Prostate gland (tissue), 2 donors: Measurements from ENCODE around the gene WWOX. TPM values are rescaled to one million over a fixed set of nuclear protein-coding genes. Genes with fewer than 3 reads are reported as not detected.

Experiments used
- DNase-seq: peaks from one replicate; pipeline ENCODE4 v3.0.0-alpha.2; 2019; ENCODE audit warnings: low spot score
- H3K27ac ChIP-seq, 2 donors: fragments of 200-600 bp; sonication (generic); 2 replicates each; pipeline ENCODE4 v1.5.1; 2017 to 2019
- H3K27me3 ChIP-seq: fragments of 200-600 bp; sonication (generic); replicated peaks from 2 replicates; pipeline ENCODE4 v1.5.1; 2019; ENCODE audit not compliant: insufficient read depth
- H3K36me3 ChIP-seq, 2 donors: fragments of 200-600 bp; sonication (generic); 1 replicate in 1 of 2; 2 replicates in 1 of 2; pipeline versions ENCODE4 v1.5.1 to v1.8.1; 2017 to 2019
- H3K4me1 ChIP-seq: fragments of 200-600 bp; sonication (generic); replicated peaks from 2 replicates; pipeline ENCODE4 v1.5.1; 2019
- H3K4me3 ChIP-seq, 2 donors: fragments of 200-600 bp; sonication (generic); 2 replicates each; pipeline ENCODE4 v1.5.1; 2017 to 2019
- H3K9me3 ChIP-seq: fragments of 200-600 bp; sonication (generic); 2 replicates; pipeline ENCODE4 v1.5.1; 2017
- POLR2A ChIP-seq: fragments of 450-650 bp; IDR thresholded peaks from one replicate; pipeline ENCODE4 v1.6.1; 2016; ENCODE audit warnings: antibody characterized with exemption, mild to moderate bottlenecking
- POLR2AphosphoS5 ChIP-seq: sonication (generic); formaldehyde crosslinking; IDR thresholded peaks from one replicate; pipeline ENCODE4 v1.6.1; 2017; ENCODE audit warnings: antibody characterized with exemption
- WGBS: methylation state at CpG from one replicate; pipeline ENCODE4 v1.1.5; 2018; 5-methylcytosine and 5-hydroxymethylcytosine counted together
- intact Hi-C: fragments of 100-400 bp; cut with DNase I; formaldehyde crosslinking; loops from one replicate; pipeline ENCODE4 v1.14.2; 2022
- total RNA-seq, 2 donors: library from RNA; depleted of rRNA; stranded (reverse); fragments of >200 nt; gene quantifications; one replicate each; pipeline ENCODE4 v1.1.0, GENCODE V29; 2016
- TF ChIP-seq, protein P1 (sequence below), 4 experiments: fragments of 200-600 bp in 2 of 4; fragments of 450-650 bp in 2 of 4; sonication (generic) in 2 of 4; IDR thresholded peaks; 1 replicate in 3 of 4; 2 replicates in 1 of 4; pipeline ENCODE4 v1.5.1; 2016 to 2019; ENCODE audit warnings: antibody characterized with exemption in 4 of 4, mild to moderate bottlenecking in 2 of 4, moderate library complexity in 2 of 4

The WWOX gene
- total RNA-seq, 2 donors from 2014 or later, result 93.2 to 99.4 TPM

DNA sequence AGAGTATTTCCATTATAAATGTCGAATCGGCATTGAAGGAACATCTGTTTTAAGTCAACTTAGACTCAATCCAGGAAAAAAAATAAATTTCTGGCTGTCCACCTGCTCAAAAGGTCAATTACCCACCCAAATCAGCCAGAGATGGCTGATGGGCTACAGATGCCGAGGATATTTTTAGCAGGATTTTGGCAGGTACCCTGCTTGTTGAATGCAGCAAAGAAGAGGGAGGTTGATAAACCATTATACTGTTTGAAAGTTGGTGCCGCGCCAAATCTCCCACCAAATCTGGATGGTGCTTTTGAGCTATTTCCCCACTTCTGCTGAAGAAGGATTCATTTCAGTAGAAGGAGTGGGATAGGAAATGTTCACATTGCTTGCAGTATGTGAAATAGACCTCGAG, 963.4 kb downstream of the WWOX start:
- TF ChIP-seq POLR2AphosphoS5, result no peak
- no peak for TF ChIP-seq POLR2A
- TF ChIP-seq, protein P1, sequence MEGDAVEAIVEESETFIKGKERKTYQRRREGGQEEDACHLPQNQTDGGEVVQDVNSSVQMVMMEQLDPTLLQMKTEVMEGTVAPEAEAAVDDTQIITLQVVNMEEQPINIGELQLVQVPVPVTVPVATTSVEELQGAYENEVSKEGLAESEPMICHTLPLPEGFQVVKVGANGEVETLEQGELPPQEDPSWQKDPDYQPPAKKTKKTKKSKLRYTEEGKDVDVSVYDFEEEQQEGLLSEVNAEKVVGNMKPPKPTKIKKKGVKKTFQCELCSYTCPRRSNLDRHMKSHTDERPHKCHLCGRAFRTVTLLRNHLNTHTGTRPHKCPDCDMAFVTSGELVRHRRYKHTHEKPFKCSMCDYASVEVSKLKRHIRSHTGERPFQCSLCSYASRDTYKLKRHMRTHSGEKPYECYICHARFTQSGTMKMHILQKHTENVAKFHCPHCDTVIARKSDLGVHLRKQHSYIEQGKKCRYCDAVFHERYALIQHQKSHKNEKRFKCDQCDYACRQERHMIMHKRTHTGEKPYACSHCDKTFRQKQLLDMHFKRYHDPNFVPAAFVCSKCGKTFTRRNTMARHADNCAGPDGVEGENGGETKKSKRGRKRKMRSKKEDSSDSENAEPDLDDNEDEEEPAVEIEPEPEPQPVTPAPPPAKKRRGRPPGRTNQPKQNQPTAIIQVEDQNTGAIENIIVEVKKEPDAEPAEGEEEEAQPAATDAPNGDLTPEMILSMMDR (IDR thresholded peaks at IDR 0.05), result no peak
- intact Hi-C loops, result loop anchor here (10.0 kb wide), 1 partner anchor 782 kb away; no protein-coding TSS in a partner anchor
- WGBS, result 83% methylated on average over 6 of the region's 6 CpGs
- H3K4me1 ChIP-seq, result no peaks in the 10 kb centered on the region
- no peaks in the 10 kb centered on the region for H3K9me3 ChIP-seq
- no peak overlapping the region for H3K27ac ChIP-seq
- H3K36me3 ChIP-seq, result no peaks in the 10 kb centered on the region
- H3K27me3 ChIP-seq, result no peaks in the 10 kb centered on the region
- H3K4me3 ChIP-seq, result no peak overlapping the region
- no peak for DNase-seq

DNA sequence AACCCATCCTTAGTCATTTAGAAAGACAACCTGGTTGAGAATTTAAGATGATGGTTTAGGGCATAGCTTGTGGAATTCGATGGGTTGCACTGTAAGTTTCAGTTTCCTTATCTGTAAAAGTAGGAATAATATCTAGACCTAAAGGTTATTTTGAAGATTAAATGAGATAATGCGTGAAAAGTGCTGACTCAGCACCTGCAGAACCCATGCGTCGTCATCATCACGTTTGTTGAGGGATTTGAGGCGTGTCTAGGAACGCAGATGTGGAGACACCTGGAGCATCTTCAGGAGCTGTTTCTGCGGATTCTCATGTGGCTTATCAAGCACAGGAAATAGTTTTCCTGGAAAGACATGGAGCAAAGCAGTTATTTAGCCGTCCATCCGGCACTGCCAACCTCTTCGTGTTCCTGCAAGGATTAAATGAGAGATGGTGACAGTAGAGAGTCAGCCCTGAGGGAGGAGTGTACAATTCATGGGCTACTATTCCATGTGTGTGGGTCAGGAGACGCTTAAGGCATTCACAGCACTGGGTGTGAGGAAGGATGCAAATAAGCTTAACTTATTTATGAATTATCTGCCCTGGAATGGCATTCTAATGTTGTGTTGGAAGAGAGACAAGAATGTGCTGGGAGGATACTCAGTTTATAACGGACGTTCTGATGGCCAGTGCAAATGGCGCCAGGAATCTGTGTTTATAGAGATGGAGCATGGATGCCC, 965.0 kb downstream of the WWOX start:
- Histone ChIP-seq H3K4me1 (no peaks in the 10 kb centered on the region), H3K36me3 (no peaks in the 10 kb centered on the region), H3K27me3 (no peaks in the 10 kb centered on the region), H3K4me3 (no peak overlapping the region), H3K9me3 (no peaks in the 10 kb centered on the region), H3K27ac (no peak overlapping the region)
- no peak for TF ChIP-seq POLR2AphosphoS5
- TF ChIP-seq POLR2A, result no peak
- TF ChIP-seq, protein P1 (IDR thresholded peaks at IDR 0.05), result no peak
- intact Hi-C loops, result loop anchor here (10.0 kb wide), 1 partner anchor 780 kb away; no protein-coding TSS in a partner anchor
- WGBS, result 89% methylated on average over 15 of the region's 15 CpGs
- DNase-seq, result no peak

DNA sequence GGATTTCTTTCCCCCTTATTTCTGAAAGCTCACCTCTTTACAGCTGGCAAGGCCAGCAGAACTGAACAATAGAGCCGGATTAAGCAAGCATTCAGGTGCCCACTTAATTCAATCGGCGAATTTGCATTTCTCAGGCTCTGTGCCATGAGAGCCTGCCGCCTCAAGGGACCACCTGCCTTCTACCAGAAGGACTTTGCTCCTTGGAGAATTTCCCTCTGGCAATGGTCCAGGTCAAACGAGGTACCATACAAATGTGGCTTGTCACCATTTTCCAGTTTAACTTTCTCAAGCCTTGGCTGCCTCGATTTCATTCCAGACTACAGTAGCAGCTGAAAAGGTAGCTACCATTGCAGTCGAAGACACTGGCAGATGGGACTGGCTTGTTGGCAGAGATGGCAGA, 967.1 kb downstream of the WWOX start:
- 41% methylated on average over 7 of the region's 7 CpGs for WGBS
- intact Hi-C loops, result loop anchor here (10.0 kb wide), 1 partner anchor 778 kb away; no protein-coding TSS in a partner anchor
- no peaks in the 10 kb centered on the region for H3K9me3 ChIP-seq
- H3K27ac ChIP-seq, result no peak overlapping the region
- no peaks in the 10 kb centered on the region for H3K36me3 ChIP-seq
- no peak overlapping the region for H3K4me3 ChIP-seq
- TF ChIP-seq, protein P1 (IDR thresholded peaks at IDR 0.05), result no peak
- TF ChIP-seq POLR2A, result no peak
- no peak for TF ChIP-seq POLR2AphosphoS5
- H3K4me1 ChIP-seq, result no peaks in the 10 kb centered on the region
- DNase-seq, result no peak
- H3K27me3 ChIP-seq, result no peaks in the 10 kb centered on the region

DNA sequence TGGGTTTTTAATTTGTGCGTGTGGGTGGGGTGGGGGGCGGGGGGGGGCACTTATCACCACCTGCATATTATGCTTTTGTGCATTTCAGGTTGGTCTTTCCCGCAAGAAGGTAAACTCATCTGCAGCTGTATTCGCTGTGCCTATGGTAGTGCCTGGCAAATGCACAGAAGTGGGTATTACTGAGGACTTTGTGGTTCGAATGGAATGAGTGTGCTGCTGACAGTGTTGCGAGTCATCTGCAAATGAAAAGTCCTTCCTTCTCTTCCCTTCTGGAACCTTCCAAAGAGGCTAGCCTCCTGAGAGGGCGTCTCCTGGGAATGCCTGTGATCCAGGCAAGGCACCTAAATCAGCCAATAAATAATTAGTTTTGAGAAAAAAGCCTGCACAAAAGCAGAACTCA, 968.1 kb downstream of the WWOX start:
- no peak for DNase-seq
- H3K4me1 ChIP-seq, result no peaks in the 10 kb centered on the region
- intact Hi-C loops, result loop anchor here (10.0 kb wide), 1 partner anchor 777 kb away; no protein-coding TSS in a partner anchor
- H3K27me3 ChIP-seq, result no peaks in the 10 kb centered on the region
- H3K9me3 ChIP-seq, result no peaks in the 10 kb centered on the region
- H3K36me3 ChIP-seq, result no peaks in the 10 kb centered on the region
- TF ChIP-seq POLR2AphosphoS5 (no peak), POLR2A (no peak)
- TF ChIP-seq, protein P1 (IDR thresholded peaks at IDR 0.05), result no peak
- no peak overlapping the region for H3K4me3 ChIP-seq
- WGBS, result 90% methylated on average over 7 of the region's 7 CpGs
- H3K27ac ChIP-seq, result no peak overlapping the region

DNA sequence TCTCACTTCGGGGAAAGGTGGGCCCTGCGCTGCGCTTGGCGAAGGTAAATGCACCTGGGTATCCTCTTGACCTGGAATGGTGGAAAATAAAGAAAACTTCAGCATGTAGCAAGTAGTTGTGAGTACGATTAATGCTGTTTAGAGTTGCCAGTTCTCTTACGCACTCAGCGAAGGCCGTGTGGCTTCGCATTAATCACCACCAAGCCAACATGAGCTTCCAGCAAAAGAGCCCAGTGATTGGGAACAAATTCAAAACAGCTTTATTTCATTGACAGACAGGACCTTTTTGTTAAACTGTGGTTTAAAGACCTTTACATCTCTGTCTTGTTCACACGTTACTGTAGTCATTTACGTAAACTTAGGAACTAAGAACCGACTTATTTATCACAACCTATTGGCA, 969.7 kb downstream of the WWOX start:
- Histone ChIP-seq H3K4me3 (no peak overlapping the region), H3K9me3 (no peaks in the 10 kb centered on the region), H3K27ac (no peak overlapping the region), H3K27me3 (no peaks in the 10 kb centered on the region), H3K4me1 (no peaks in the 10 kb centered on the region), H3K36me3 (no peaks in the 10 kb centered on the region)
- intact Hi-C loops, result loop anchor here (10.0 kb wide), 1 partner anchor 776 kb away; no protein-coding TSS in a partner anchor
- peak; percentile 19 for TF ChIP-seq POLR2AphosphoS5
- TF ChIP-seq POLR2A, result no peak
- WGBS, result 63% methylated on average over 12 of the region's 12 CpGs
- DNase-seq, result no peak
